ENCODE results near the gene FBXW5. TPM values are rescaled to one million over a fixed set of nuclear protein-coding genes. Genes with fewer than 3 reads are reported as not detected.

Gene FBXW5
- total and polyA plus RNA-seq, 2 experiments from 2014 or later: 27.0 to 111 TPM

GRCh38 chr9:136923881-136924280 is 20.7 kb downstream of the FBXW5 start (continued):
- TF ChIP-seq REST (IDR thresholded peaks at IDR 0.05; ENCODE audit: unreplicated experiment) (no peak), CTCF (conservative IDR thresholded peaks at IDR 0.05; ENCODE audit: low read depth in 2 of 2) (no peak), EZH2phosphoT487 (IDR thresholded peaks at IDR 0.05; ENCODE audit: unreplicated experiment) (no peak), ETS1 (IDR thresholded peaks at IDR 0.05) (no peak), CREB1 (CRISPR knock-in tag; IDR thresholded peaks at IDR 0.05; ENCODE audit: low read depth) (no peak), JUNB (IDR thresholded peaks at IDR 0.05; ENCODE audit: unreplicated experiment) (no peak), EZH2 (IDR thresholded peaks at IDR 0.05; ENCODE audit: low read depth, unreplicated experiment) (no peak), NANOG (IDR thresholded peaks at IDR 0.05; ENCODE audit: borderline replicate concordance) (no peak), ZNF114 (CRISPR knock-in tag; IDR thresholded peaks at IDR 0.05) (no peak), POLR2AphosphoS5 (IDR thresholded peaks at IDR 0.05; ENCODE audit: low read depth) (no peak), ZNF331 (CRISPR knock-in tag; IDR thresholded peaks at IDR 0.05; ENCODE audit: low read depth) (no peak), STAT1 (IDR thresholded peaks at IDR 0.05; ENCODE audit: unreplicated experiment) (no peak)

GRCh38 chr9:136922540-136922939 is 22.0 kb downstream of the FBXW5 start:
- Histone ChIP-seq H3K27ac (ENCODE audit: low read depth) (no peak overlapping the region), H4K20me1 (replicated peaks; ENCODE audit: insufficient read depth) (no peaks in the 10 kb centered on the region), H3K4me1 (ENCODE audit: insufficient read depth) (no peaks in the 10 kb centered on the region), H3F3A (replicated peaks; ENCODE audit: low read depth) (0 out of 2 replicates have a peak, but pooled peaks cover 5% of the 10 kb centered on the region), H3K27me3 (ENCODE audit: insufficient read depth) (no peaks in the 10 kb centered on the region), H3K4me3 (no peak overlapping the region), H2AFZ (no peak overlapping the region), H3K4me2 (no peak overlapping the region), H3K79me2 (replicated peaks; ENCODE audit: insufficient read depth) (no peaks in the 10 kb centered on the region), H3K36me3 (ENCODE audit: insufficient read depth) (peaks cover 8% of the 10 kb centered on the region), H3K9me2 (ENCODE audit: insufficient read depth) (no peaks in the 10 kb centered on the region)
- no peak overlapping the region for H3K4me3 Mint-ChIP-seq
- peaks cover 52% of the 10 kb centered on the region for H3K36me3 Mint-ChIP-seq (ENCODE audit: low read depth)
- H3K9me3 Mint-ChIP-seq: no peaks in the 10 kb centered on the region; the same call in 2 of the 3 replicates
- ATAC-seq (no peak), DNase-seq (ENCODE audit: low spot score) (no peak)
- H3K27me3 Mint-ChIP-seq (ENCODE audit: insufficient read depth, low read depth, poor library complexity): peaks cover 15% of the 10 kb centered on the region
- no peaks in the 10 kb centered on the region for H3K4me1 Mint-ChIP-seq
- no peak overlapping the region for H3K27ac Mint-ChIP-seq
- TF ChIP-seq ZNF114 (CRISPR knock-in tag; IDR thresholded peaks at IDR 0.05) (no peak), CTCF (conservative IDR thresholded peaks at IDR 0.05; ENCODE audit: low read depth in 2 of 2) (no peak), CREB1 (CRISPR knock-in tag; IDR thresholded peaks at IDR 0.05; ENCODE audit: low read depth) (no peak), EZH2 (IDR thresholded peaks at IDR 0.05; ENCODE audit: low read depth, unreplicated experiment) (no peak), STAT1 (IDR thresholded peaks at IDR 0.05; ENCODE audit: unreplicated experiment) (no peak), EZH2phosphoT487 (IDR thresholded peaks at IDR 0.05; ENCODE audit: unreplicated experiment) (no peak)
